Fibroblast of villous mesenchyme (primary cell): ENCODE data around the gene DEUP1. TPM values are rescaled to one million over a fixed set of nuclear protein-coding genes. Genes with fewer than 3 reads are reported as not detected.
"Not testable (repeated sequence)": the region's sequence is repeated elsewhere in the genome, so short reads cannot be mapped to it uniquely, and the experiment has no call there.

Experiments
- DNase-seq: peaks from one replicate; pipeline ENCODE4 v3.0.0-alpha.2; 2010; ENCODE audit warnings: low read depth
- H3K4me3 ChIP-seq: 2 replicates; pipeline ENCODE4 v1.5.1; 2011; ENCODE audit warnings: low read depth, mild to moderate bottlenecking, low read length
- total RNA-seq: library from RNA; depleted of rRNA; stranded (reverse); fragments of >200 nt; gene quantifications from 2 replicates; pipeline ENCODE4 v1.2.3, GENCODE V29; 2012
- TF ChIP-seq, protein P1 (sequence below): IDR thresholded peaks from 2 replicates; pipeline ENCODE4 v1.5.1; 2012; ENCODE audit warnings: low read depth, mild to moderate bottlenecking, low read length; ENCODE audit not compliant: insufficient read depth

Gene DEUP1
- total RNA-seq, 1 donor = not detected

DNA sequence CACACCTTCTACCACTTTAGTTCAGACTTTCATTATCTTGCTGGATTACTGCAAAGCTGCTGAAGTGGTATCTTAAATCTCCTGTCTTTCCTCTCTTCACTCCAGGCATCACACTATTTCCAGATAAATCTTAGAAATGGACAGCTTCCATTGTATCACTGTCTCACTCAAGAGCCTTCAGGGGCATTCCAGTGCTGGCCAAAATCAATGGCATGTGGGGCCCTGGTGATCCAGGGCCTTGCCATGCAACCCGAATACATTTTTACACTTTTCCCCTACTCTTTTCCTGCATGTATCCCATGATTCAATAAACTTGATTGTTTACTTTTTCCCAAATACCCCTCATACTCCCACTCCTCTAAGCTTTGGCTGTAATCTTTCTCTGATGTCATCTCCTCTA lies 39.4 kb upstream of the DEUP1 start:
- TF ChIP-seq, protein P1, sequence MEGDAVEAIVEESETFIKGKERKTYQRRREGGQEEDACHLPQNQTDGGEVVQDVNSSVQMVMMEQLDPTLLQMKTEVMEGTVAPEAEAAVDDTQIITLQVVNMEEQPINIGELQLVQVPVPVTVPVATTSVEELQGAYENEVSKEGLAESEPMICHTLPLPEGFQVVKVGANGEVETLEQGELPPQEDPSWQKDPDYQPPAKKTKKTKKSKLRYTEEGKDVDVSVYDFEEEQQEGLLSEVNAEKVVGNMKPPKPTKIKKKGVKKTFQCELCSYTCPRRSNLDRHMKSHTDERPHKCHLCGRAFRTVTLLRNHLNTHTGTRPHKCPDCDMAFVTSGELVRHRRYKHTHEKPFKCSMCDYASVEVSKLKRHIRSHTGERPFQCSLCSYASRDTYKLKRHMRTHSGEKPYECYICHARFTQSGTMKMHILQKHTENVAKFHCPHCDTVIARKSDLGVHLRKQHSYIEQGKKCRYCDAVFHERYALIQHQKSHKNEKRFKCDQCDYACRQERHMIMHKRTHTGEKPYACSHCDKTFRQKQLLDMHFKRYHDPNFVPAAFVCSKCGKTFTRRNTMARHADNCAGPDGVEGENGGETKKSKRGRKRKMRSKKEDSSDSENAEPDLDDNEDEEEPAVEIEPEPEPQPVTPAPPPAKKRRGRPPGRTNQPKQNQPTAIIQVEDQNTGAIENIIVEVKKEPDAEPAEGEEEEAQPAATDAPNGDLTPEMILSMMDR = no peak
- no peak for DNase-seq
- no peak overlapping the region for H3K4me3 ChIP-seq

DNA sequence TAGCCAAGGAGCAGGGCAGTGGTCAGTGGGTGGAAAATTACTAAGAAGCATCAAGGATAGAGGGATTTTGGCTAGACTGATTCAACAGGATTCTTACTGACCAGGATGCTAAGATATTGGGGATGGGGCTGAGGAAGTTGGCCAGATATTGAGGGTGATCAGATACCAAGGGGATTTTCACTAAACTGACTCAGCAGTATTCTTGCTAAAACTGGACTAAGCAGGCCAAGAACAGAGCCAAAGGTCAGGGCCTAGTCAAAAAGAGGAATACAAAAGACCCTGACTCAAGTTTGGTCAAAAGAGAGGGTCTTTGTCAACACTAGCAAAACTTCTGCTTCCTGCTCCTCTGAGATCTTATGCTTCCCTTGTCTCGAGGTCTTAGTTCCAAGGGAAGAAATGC lies 38.6 kb upstream of the DEUP1 start:
- no peak overlapping the region for H3K4me3 ChIP-seq
- no peak for DNase-seq
- TF ChIP-seq, protein P1 = no peak

DNA sequence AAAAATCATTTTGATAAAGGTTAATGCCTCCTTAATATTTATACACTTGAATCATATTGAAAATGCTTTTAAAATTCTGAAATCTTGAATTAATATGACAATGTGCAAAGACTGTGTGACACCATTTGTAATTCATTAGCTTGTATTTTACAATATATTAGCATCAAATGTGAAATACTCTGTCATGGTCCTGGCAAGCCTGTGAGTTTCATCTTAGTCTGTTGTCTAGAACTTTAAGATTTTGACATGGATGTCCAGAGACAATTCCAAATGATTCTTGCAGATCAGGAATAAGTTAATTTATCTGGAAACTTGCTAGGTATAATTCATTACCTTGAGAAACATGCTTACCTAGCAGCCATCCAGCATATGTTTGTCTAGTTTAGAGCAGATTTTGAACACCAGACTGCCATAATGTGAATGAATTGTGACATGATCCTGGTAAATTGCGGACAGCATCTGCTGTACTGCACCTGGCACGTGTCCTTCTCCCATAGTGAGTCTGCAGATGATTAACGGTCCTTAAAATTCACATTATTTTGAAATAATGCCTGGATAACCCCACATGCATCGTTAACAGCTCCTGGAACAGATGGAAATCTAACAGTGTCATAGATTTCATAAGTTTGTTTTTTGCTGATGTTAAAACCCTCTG lies 34.5 kb upstream of the DEUP1 start:
- no peak overlapping the region for H3K4me3 ChIP-seq
- no peak for DNase-seq
- TF ChIP-seq, protein P1 = no peak

DNA sequence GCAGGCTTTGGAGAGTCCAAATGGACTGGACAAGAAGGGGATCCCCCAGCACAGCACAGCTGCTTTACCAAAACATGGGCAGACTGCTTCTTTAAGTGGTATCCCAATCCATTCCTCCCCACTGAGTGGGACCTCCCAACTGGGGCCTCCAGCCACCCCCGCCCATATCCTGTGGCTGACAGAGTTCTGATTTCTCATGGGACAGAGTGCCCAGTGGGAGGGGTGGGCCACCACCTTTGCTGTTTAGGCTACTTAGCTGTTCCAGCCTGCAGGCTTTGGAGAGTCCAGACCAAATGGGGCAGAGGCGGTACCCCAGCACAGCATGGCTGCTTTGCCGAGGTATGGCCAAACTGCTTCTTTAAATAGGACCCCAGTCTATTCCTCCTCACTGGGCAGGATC lies 26.9 kb upstream of the DEUP1 start:
- no peak overlapping the region for H3K4me3 ChIP-seq
- no peak for DNase-seq
- TF ChIP-seq, protein P1 = no peak

DNA sequence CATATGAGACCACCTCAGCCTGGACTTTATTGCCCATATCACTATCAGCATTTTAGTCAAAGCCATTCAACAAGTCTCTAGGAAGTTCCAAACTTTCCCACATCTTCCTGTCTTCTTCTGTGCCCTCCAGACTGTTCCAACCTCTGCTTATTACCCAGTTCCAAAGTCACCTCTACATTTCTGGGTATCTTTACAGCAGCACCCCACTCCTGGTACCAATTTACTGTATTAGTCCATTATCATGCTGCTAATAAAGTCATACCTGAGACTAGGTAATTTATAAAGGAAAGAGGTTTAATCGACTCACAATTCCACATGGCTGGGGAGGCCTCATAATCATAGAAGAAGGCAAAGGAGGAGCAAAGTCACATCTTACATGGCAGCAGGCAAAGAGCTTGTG lies 16.1 kb upstream of the DEUP1 start:
- not testable (repeated sequence) for DNase-seq

DNA sequence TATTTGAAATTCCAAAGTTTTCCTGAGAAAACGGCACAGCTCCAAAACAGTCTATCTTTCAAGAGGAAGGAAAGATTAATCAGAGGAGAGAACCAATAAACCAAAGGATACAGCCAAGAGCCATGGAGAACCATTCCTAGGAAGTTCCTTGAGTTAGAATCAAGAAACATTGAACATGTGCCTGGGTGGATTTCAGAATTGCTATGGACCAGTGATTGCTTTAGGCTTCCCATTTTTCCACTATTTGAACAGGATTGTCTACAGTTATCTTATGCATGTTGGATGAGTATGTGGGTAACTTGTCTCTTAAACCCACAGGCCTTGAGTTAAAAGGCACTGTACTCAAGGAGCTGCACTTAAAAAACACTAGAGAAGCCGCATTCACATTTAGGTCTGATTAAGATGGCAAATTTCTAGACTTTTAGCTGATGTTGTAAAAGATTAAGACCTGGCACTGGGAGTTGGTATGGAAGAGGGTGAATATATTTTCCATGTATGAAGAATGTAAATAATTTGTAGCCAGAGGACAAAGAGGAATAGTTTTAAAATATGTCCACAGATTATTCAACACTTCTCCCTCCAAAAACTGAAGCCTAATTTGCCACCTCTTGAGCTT lies 11.2 kb upstream of the DEUP1 start:
- H3K4me3 ChIP-seq = no peak overlapping the region
- DNase-seq = no peak
- TF ChIP-seq, protein P1 = no peak

More for the DNA sequence above, 16.1 kb upstream of the DEUP1 start:
- H3K4me3 ChIP-seq = not testable (repeated sequence)

DNA sequence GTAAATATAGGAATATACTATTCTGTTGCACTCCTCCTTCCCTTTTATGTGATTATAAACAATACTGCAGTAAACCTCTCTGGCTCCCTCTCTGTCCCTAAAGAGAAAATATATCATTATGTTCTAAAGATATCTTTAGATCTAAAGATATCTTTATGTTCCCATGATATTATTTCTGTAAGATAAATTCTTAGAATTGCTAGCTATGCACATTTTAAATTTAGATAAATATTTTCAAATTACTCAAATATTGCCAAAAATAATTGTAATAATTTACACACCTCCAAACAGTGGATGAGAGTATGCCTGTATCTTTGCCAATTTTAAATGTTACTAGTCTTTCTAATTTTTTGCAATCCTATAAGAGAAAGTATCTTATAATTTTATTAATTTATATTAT lies 10.3 kb upstream of the DEUP1 start:
- TF ChIP-seq, protein P1 = no peak

More for the DNA sequence above, 10.3 kb upstream of the DEUP1 start:
- H3K4me3 ChIP-seq = no peak overlapping the region
- DNase-seq = no peak
